ENCODE data around the gene PCNX4.

PCNX4 gene

GRCh38 chr14:60188696-60189095 is 97.0 kb downstream of the PCNX4 start:
- Histone ChIP-seq H3K27me3 (ENCODE audit: control insufficient read depth, insufficient read depth, low read length) (no peaks in the 10 kb centered on the region), H3K27ac (ENCODE audit: low read depth, low read length) (no peak overlapping the region), H3K4me3 (ENCODE audit: low read depth, low read length) (no peak overlapping the region), H3K9me3 (ENCODE audit: control insufficient read depth, insufficient read depth, low read length) (no peaks in the 10 kb centered on the region), H3K36me3 (ENCODE audit: control insufficient read depth, insufficient read depth, low read length) (no peaks in the 10 kb centered on the region), H3K4me1 (ENCODE audit: control insufficient read depth, insufficient read depth, low read length) (no peaks in the 10 kb centered on the region; the same call in 1 of the 2 replicates), H3K9ac (ENCODE audit: low read depth, low read length) (no peak overlapping the region)

- H3K9ac ChIP-seq (ENCODE audit: low read depth, low read length): no peak overlapping the region
- no peaks in the 10 kb centered on the region; the same call in 1 of the 2 replicates for H3K4me1 ChIP-seq (ENCODE audit: control insufficient read depth, insufficient read depth, low read length)
- H3K27ac ChIP-seq (ENCODE audit: low read depth, low read length): no peak overlapping the region
- H3K27me3 ChIP-seq (ENCODE audit: control insufficient read depth, insufficient read depth, low read length): no peaks in the 10 kb centered on the region
- no peak overlapping the region for H3K4me3 ChIP-seq (ENCODE audit: low read depth, low read length)
- H3K36me3 ChIP-seq (ENCODE audit: control insufficient read depth, insufficient read depth, low read length): no peaks in the 10 kb centered on the region
- H3K9me3 ChIP-seq (ENCODE audit: control insufficient read depth, insufficient read depth, low read length): no peaks in the 10 kb centered on the region
Measured at GRCh38 chr14:60189923-60190840, 98.5 kb downstream of the PCNX4 start.

GRCh38 chr14:60195179-60195810 is 103.6 kb downstream of the PCNX4 start:
- Histone ChIP-seq H3K36me3 (ENCODE audit: control insufficient read depth, insufficient read depth, low read length) (no peaks in the 10 kb centered on the region), H3K4me3 (ENCODE audit: low read depth, low read length) (no peak overlapping the region), H3K9me3 (ENCODE audit: control insufficient read depth, insufficient read depth, low read length) (no peaks in the 10 kb centered on the region), H3K4me1 (ENCODE audit: control insufficient read depth, insufficient read depth, low read length) (peaks cover 12% of the 10 kb centered on the region), H3K27ac (ENCODE audit: low read depth, low read length) (no peak overlapping the region), H3K27me3 (ENCODE audit: control insufficient read depth, insufficient read depth, low read length) (no peaks in the 10 kb centered on the region), H3K9ac (ENCODE audit: low read depth, low read length) (no peak overlapping the region)

DNA sequence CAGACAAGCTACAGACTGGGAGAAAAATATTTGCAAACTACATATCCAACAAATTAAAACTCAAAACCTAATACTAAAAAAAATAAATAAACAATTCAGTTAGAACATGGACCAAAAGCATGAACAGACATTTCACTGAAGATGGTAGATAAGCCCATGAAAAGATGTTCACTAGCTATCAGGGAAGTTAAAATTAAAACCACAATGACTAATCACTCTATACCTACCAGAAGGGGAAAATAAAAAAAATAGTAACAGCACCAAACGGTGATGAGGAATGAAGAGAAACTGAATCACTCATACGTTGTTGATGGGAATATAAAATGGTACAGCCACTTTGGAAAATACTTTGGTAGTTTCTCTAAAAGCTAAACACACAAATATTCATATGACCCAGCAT is 104.6 kb downstream of the PCNX4 start:
- Histone ChIP-seq H3K27ac (ENCODE audit: low read depth, low read length) (no peak overlapping the region), H3K27me3 (ENCODE audit: control insufficient read depth, insufficient read depth, low read length) (no peaks in the 10 kb centered on the region), H3K36me3 (ENCODE audit: control insufficient read depth, insufficient read depth, low read length) (no peaks in the 10 kb centered on the region), H3K4me3 (ENCODE audit: low read depth, low read length) (no peak overlapping the region), H3K9me3 (ENCODE audit: control insufficient read depth, insufficient read depth, low read length) (no peaks in the 10 kb centered on the region), H3K4me1 (ENCODE audit: control insufficient read depth, insufficient read depth, low read length) (peaks cover 12% of the 10 kb centered on the region), H3K9ac (ENCODE audit: low read depth, low read length) (no peak overlapping the region)

DNA sequence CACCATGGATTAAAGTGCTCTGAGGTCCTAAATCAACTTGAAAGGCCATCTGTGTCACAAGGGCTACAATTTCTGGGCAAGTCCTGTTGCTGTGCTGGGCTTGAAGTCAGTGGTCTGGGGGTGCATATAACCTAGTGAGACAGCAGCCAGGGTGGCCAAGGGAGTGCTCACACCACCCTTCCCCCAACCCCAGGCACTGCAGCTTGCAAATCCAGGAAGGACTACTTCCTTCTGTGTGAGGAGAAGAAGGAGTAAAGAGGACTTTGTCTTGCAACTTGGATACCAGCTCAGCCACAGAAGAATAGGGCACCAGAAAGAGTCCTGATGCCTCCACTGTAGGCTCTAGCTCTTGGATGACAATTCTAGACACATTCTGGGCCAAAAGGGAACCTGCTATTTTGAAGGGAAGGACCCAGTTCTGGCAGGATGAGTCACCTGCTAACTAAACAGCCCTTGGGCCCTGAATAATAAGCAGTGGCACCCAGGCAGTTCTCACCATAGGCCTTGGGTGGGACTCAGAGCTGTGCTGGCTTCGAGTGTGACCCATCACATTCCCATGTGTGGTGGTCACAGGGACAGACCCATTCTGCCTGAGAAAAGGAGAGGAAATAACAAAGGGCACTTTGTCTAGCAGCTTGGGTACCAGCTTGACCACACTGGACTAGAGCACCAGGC is 106.0 kb downstream of the PCNX4 start:
- Histone ChIP-seq H3K27me3 (ENCODE audit: control insufficient read depth, insufficient read depth, low read length) (no peaks in the 10 kb centered on the region), H3K9me3 (ENCODE audit: control insufficient read depth, insufficient read depth, low read length) (no peaks in the 10 kb centered on the region), H3K9ac (ENCODE audit: low read depth, low read length) (no peak overlapping the region), H3K27ac (ENCODE audit: low read depth, low read length) (no peak overlapping the region), H3K4me3 (ENCODE audit: low read depth, low read length) (no peak overlapping the region), H3K36me3 (ENCODE audit: control insufficient read depth, insufficient read depth, low read length) (no peaks in the 10 kb centered on the region), H3K4me1 (ENCODE audit: control insufficient read depth, insufficient read depth, low read length) (peaks cover 12% of the 10 kb centered on the region)

DNA sequence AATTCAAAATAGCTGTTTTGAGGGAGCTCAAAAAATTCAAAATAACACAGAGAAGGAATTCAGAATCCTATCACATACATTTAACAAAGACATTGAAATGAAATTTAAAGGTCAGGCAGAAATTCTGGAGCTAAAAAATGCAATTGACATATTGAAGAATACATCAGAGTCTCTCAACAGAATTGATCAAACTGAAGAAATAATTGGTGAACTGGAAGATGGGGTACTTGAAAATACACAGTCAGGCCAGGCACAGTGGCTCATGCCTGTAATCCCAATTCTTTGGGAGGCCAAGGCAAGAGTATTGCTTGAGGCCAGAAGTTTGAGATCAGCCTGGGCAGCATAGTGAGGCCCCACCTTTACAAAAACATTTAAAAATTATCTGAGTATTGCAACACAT is 107.6 kb downstream of the PCNX4 start:
- H3K4me1 ChIP-seq (ENCODE audit: control insufficient read depth, insufficient read depth, low read length): peaks cover 20% of the 10 kb centered on the region
- no peak overlapping the region for H3K4me3 ChIP-seq (ENCODE audit: low read depth, low read length)
- no peak overlapping the region for H3K27ac ChIP-seq (ENCODE audit: low read depth, low read length)
- H3K36me3 ChIP-seq (ENCODE audit: control insufficient read depth, insufficient read depth, low read length): no peaks in the 10 kb centered on the region
- H3K9me3 ChIP-seq (ENCODE audit: control insufficient read depth, insufficient read depth, low read length): no peaks in the 10 kb centered on the region
- H3K9ac ChIP-seq (ENCODE audit: low read depth, low read length): no peak overlapping the region
- H3K27me3 ChIP-seq (ENCODE audit: control insufficient read depth, insufficient read depth, low read length): no peaks in the 10 kb centered on the region

GRCh38 chr14:60204104-60204842 is 112.5 kb downstream of the PCNX4 start:
- Histone ChIP-seq H3K27ac (ENCODE audit: low read depth, low read length) (peak overlapping the region; percentile 33), H3K36me3 (ENCODE audit: control insufficient read depth, insufficient read depth, low read length) (no peaks in the 10 kb centered on the region), H3K4me3 (ENCODE audit: low read depth, low read length) (no peak overlapping the region), H3K9me3 (ENCODE audit: control insufficient read depth, insufficient read depth, low read length) (no peaks in the 10 kb centered on the region), H3K27me3 (ENCODE audit: control insufficient read depth, insufficient read depth, low read length) (no peaks in the 10 kb centered on the region), H3K4me1 (ENCODE audit: control insufficient read depth, insufficient read depth, low read length) (peaks cover 17% of the 10 kb centered on the region), H3K9ac (ENCODE audit: low read depth, low read length) (no peak overlapping the region)

- Histone ChIP-seq H3K36me3 (ENCODE audit: control insufficient read depth, insufficient read depth, low read length) (no peaks in the 10 kb centered on the region), H3K27me3 (ENCODE audit: control insufficient read depth, insufficient read depth, low read length) (no peaks in the 10 kb centered on the region), H3K9ac (ENCODE audit: low read depth, low read length) (no peak overlapping the region), H3K9me3 (ENCODE audit: control insufficient read depth, insufficient read depth, low read length) (no peaks in the 10 kb centered on the region), H3K27ac (ENCODE audit: low read depth, low read length) (peak overlapping the region; percentile 33), H3K4me1 (ENCODE audit: control insufficient read depth, insufficient read depth, low read length) (peaks cover 17% of the 10 kb centered on the region), H3K4me3 (ENCODE audit: low read depth, low read length) (no peak overlapping the region)
Measured at GRCh38 chr14:60204843-60205774, 113.4 kb downstream of the PCNX4 start.

DNA sequence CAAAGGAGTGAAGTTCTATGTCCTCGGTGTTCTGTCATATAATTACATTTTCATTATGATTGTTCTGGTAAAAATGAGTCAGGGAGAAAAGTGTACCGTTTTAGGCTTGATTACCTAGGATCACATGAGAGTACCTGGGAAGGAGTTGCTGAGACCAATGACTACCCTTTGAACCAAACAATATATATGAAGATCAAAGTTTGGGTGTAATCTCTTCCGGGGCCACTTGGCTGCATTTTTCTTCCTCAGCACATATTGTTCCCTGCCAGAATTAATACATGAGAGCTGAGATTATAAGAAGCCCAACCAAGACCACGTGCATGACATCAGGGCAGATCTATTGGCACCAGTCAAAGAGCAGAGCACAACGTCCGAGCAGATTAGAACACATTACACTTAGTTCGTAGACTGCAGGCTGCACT is 114.5 kb downstream of the PCNX4 start:
- Histone ChIP-seq H3K27me3 (ENCODE audit: control insufficient read depth, insufficient read depth, low read length) (no peaks in the 10 kb centered on the region), H3K27ac (ENCODE audit: low read depth, low read length) (no peak overlapping the region), H3K9me3 (ENCODE audit: control insufficient read depth, insufficient read depth, low read length) (no peaks in the 10 kb centered on the region), H3K4me1 (ENCODE audit: control insufficient read depth, insufficient read depth, low read length) (peaks cover 22% of the 10 kb centered on the region), H3K9ac (ENCODE audit: low read depth, low read length) (no peak overlapping the region), H3K4me3 (ENCODE audit: low read depth, low read length) (no peak overlapping the region), H3K36me3 (ENCODE audit: control insufficient read depth, insufficient read depth, low read length) (no peaks in the 10 kb centered on the region)
